OCI-LY7 (cell line): Measurements from ENCODE around the gene RREB1.

ENCODE experiments used
- CTCF ChIP-seq: fragments of 200-600 bp; sonication (generic); conservative IDR thresholded peaks from 2 replicates; pipeline ENCODE4 v1.5.1; 2014; ENCODE audit warnings: mild to moderate bottlenecking, antibody characterized with exemption, low read length, moderate library complexity, mixed read lengths
- EZH2phosphoT487 ChIP-seq: fragments of 200-600 bp; sonication (generic); IDR thresholded peaks from 2 replicates; pipeline ENCODE4 v1.6.1; 2018; ENCODE audit warnings: low read depth, borderline replicate concordance, mild to moderate bottlenecking, mixed run types, antibody characterized with exemption, low read length, moderate library complexity, mixed read lengths

- TF ChIP-seq EZH2phosphoT487 (no peak), CTCF (no peak)
Measured at GRCh38 chr6:7201444-7201731, 93.6 kb downstream of the RREB1 start.
